SK-N-SH (cell line): ENCODE results near the gene PEX14. TPM values are rescaled to one million over a fixed set of nuclear protein-coding genes. Genes with fewer than 3 reads are reported as not detected.
"Not testable (repeated sequence)": the region's sequence is repeated elsewhere in the genome, so short reads cannot be mapped to it uniquely, and the experiment has no call there.

Source experiments
- CTCF ChIA-PET: fragments of 300-600, 350-600 bp; formaldehyde crosslinking; extraction: SDS; loops from one replicate; lab custom pipeline; 2021; lab: Yijun Ruan, JAX
- POLR2A ChIA-PET: fragments of 350-600 bp; sonication (Branson Sonifier 250); formaldehyde crosslinking; extraction: SDS; loops from one replicate; lab custom pipeline; 2020; ENCODE audit warnings: antibody characterized with exemption, inconsistent platforms; lab: Yijun Ruan, JAX
- DNase-seq: peaks from one replicate; pipeline ENCODE4 v3.0.0; 2012
- H2AFZ ChIP-seq: fragments of 200-600 bp; sonication (generic); 2 replicates; pipeline ENCODE4 v1.8.1; 2016; ENCODE audit warnings: antibody characterized with exemption, mild to moderate bottlenecking, low read depth
- H3F3A ChIP-seq: fragments of 200-600 bp; sonication (generic); replicated peaks from 2 replicates; pipeline ENCODE3; 2016; ENCODE audit warnings: antibody characterized with exemption, mild to moderate bottlenecking; ENCODE audit not compliant: insufficient read depth
- H3K27ac ChIP-seq, 2 experiments: fragments of 200-500 bp in 1 of 2; fragments of 200-600 bp in 1 of 2; sonication (Bioruptor generic) in 1 of 2; sonication (generic), shearing (Covaris generic) in 1 of 2; 2 replicates each; pipeline versions ENCODE4 v1.5.1 to v1.6.1; 2014 to 2016; ENCODE audit warnings: low read depth in 2 of 2, inconsistent platforms in 1 of 2, low read length in 1 of 2, mild to moderate bottlenecking in 1 of 2, mixed read lengths in 1 of 2
- H3K27me3 ChIP-seq: fragments of 200-600 bp; sonication (generic), shearing (Covaris generic); 2 replicates; pipeline ENCODE4 v1.6.1; 2016; ENCODE audit warnings: mixed run types; ENCODE audit not compliant: insufficient read depth
- H3K36me3 ChIP-seq, 2 experiments: fragments of 200-500 bp in 1 of 2; fragments of 200-600 bp in 1 of 2; sonication (Bioruptor generic) in 1 of 2; sonication (generic) in 1 of 2; replicated peaks in 1 of 2; 2 replicates each; pipeline versions ENCODE3 to v1.5.1; 2014 to 2016; ENCODE audit warnings: low read length in 1 of 2, mild to moderate bottlenecking in 1 of 2; ENCODE audit not compliant: insufficient read depth in 2 of 2, control insufficient read depth in 1 of 2
- H3K4me1 ChIP-seq, 2 experiments: fragments of 200-500 bp in 1 of 2; fragments of 200-600 bp in 1 of 2; sonication (Bioruptor generic) in 1 of 2; sonication (generic), shearing (Covaris generic) in 1 of 2; 2 replicates each; pipeline versions ENCODE4 v1.5.1 to v1.6.1; 2014 to 2016; ENCODE audit warnings: low read depth in 1 of 2, low read length in 1 of 2, mixed run types in 1 of 2; ENCODE audit not compliant: insufficient read depth in 2 of 2, control insufficient read depth in 1 of 2
- H3K4me2 ChIP-seq: fragments of 200-600 bp; sonication (generic), shearing (Covaris generic); 2 replicates; pipeline ENCODE4 v1.6.1; 2017; ENCODE audit warnings: mixed run types
- H3K4me3 ChIP-seq, 2 experiments: fragments of 200-500 bp in 1 of 2; fragments of 200-600 bp in 1 of 2; sonication (Bioruptor generic) in 1 of 2; sonication (generic), shearing (Covaris generic) in 1 of 2; 2 replicates each; pipeline versions ENCODE4 v1.5.1 to v1.8.1; 2014 to 2016; ENCODE audit warnings: low read depth in 2 of 2, inconsistent platforms in 1 of 2, low read length in 1 of 2, mild to moderate bottlenecking in 1 of 2, mixed read lengths in 1 of 2, moderate library complexity in 1 of 2
- H3K79me2 ChIP-seq: fragments of 200-600 bp; sonication (generic); 2 replicates; pipeline ENCODE4 v1.8.1; 2017; ENCODE audit warnings: mild to moderate bottlenecking; ENCODE audit not compliant: insufficient read depth
- H3K9ac ChIP-seq: fragments of 200-600 bp; sonication (generic); 2 replicates; pipeline ENCODE4 v1.6.1; 2017; ENCODE audit warnings: mixed run types
- H3K9me2 ChIP-seq: fragments of 200-600 bp; sonication (generic); 2 replicates; pipeline ENCODE4 v1.6.1; 2017; ENCODE audit warnings: mixed run types
- H3K9me3 ChIP-seq: fragments of 200-600 bp; sonication (generic); 2 replicates; pipeline ENCODE4 v1.6.1; 2017; ENCODE audit warnings: mixed run types, mild to moderate bottlenecking, moderate library complexity
- H4K20me1 ChIP-seq: fragments of 200-600 bp; sonication (generic); 2 replicates; pipeline ENCODE4 v1.6.1; 2017; ENCODE audit warnings: mild to moderate bottlenecking, mixed run types; ENCODE audit not compliant: insufficient read depth
- CHD2 ChIP-seq: fragments of 150-350 bp; IDR thresholded peaks from 2 replicates; pipeline ENCODE4 v1.6.1; 2018; ENCODE audit warnings: low read length; ENCODE audit not compliant: partially characterized antibody
- EP300 ChIP-seq, 2 experiments: IDR thresholded peaks; 2 replicates each; pipeline versions ENCODE4 v1.4.0 to v1.6.1; 2012; ENCODE audit warnings: borderline replicate concordance in 1 of 2, low read depth in 1 of 2, low read length in 1 of 2
- FOXJ3 ChIP-seq: sonication (generic); formaldehyde crosslinking; IDR thresholded peaks from 2 replicates; pipeline ENCODE4 v1.5.1; 2020; ENCODE audit warnings: mild to moderate bottlenecking, missing genetic modification reagents
- FOXM1 ChIP-seq: IDR thresholded peaks from 2 replicates; pipeline ENCODE4 v1.4.0; 2012; ENCODE audit warnings: low read depth, mild to moderate bottlenecking
- JUND ChIP-seq: IDR thresholded peaks from 2 replicates; pipeline ENCODE4 v1.4.0; 2012
- MEF2A ChIP-seq: IDR thresholded peaks from 2 replicates; pipeline ENCODE4 v1.4.0; 2012; ENCODE audit warnings: low read depth, borderline replicate concordance
- NRF1 ChIP-seq: IDR thresholded peaks from 2 replicates; pipeline ENCODE4 v1.6.1; 2012; ENCODE audit warnings: low read depth, mild to moderate bottlenecking, low read length
- POLR2AphosphoS5 ChIP-seq: IDR thresholded peaks from 2 replicates; pipeline ENCODE4 v1.6.1; 2012; ENCODE audit warnings: low read depth, low read length
- RAD21 ChIP-seq: IDR thresholded peaks from 2 replicates; pipeline ENCODE4 v1.6.1; 2012; ENCODE audit warnings: mild to moderate bottlenecking, low read length
- WGBS: methylation state at CpG from one replicate; pipeline ENCODE4 v1.1.6; 2017; ENCODE audit warnings: low lambda C conversion rate; 5-methylcytosine and 5-hydroxymethylcytosine counted together
- polyA plus RNA-seq, 3 experiments: library from polyadenylated mRNA; depleted of rRNA; stranded (reverse); fragments of >200 nt; gene quantifications; 2 replicates each; pipeline ENCODE4 v1.2.3, GENCODE V29; 2012
- TF ChIP-seq, protein P1 (sequence below): IDR thresholded peaks from 2 replicates; pipeline ENCODE4 v1.4.0; 2012; ENCODE audit warnings: low read depth, borderline replicate concordance
- TF ChIP-seq, protein P2 (sequence below): fragments of 150-350 bp; IDR thresholded peaks from 2 replicates; pipeline ENCODE4 v1.6.1; 2016; ENCODE audit warnings: mild to moderate bottlenecking, low read depth, low read length
- TF ChIP-seq, protein P3 (sequence below): fragments of 150-350 bp; IDR thresholded peaks from 2 replicates; pipeline ENCODE4 v1.6.1; 2017; ENCODE audit warnings: antibody characterized with exemption, low read length, low read depth, borderline replicate concordance

PEX14 gene
- polyA plus RNA-seq, 1 of the 3 experiments (the other 2 are of a cell fraction), result 36.2 TPM

DNA sequence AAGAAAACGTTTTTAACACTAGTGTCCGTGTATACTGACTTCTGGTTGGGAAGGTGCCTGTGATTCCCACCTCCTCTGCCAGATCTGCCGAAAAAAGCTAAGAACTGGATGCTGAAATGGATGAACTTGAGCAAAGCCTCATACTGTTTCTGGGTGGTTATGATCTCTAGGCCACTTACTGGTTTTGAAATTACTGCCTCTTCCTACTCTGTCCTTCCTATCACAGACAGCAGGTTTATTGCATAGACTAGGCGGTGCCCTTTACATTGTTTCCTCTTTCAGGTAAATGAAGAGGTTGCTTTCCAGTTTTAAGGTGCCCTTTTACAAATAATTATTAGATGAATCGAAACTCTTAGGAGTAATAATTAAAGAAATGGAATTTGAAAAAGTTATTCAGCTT lies 27.5 kb downstream of the PEX14 start:
- H3K4me2 ChIP-seq, result no peak overlapping the region
- CTCF ChIA-PET, result interaction anchor here (1.0 to 8.0 kb wide), 3 partner anchors 7 to 364 kb away, joined by 5 to 157 read pairs (median 5); no protein-coding TSS in a partner anchor
- no peak overlapping the region for H3K27ac ChIP-seq
- no peak overlapping the region for H3K9ac ChIP-seq
- H3K9me2 ChIP-seq, result no peaks in the 10 kb centered on the region
- H3K79me2 ChIP-seq, result peaks cover 59% of the 10 kb centered on the region
- H3K4me1 ChIP-seq, result peaks cover 0 to 5% of the 10 kb centered on the region in 2 experiments; a peak in 1 of 4 replicates
- H3K36me3 ChIP-seq, result peaks cover 0 to 1% of the 10 kb centered on the region in 2 experiments
- no peak for TF ChIP-seq FOXM1
- no peak for TF ChIP-seq MEF2A
- no peak for TF ChIP-seq NRF1
- TF ChIP-seq FOXJ3, result no peak
- TF ChIP-seq, protein P1, sequence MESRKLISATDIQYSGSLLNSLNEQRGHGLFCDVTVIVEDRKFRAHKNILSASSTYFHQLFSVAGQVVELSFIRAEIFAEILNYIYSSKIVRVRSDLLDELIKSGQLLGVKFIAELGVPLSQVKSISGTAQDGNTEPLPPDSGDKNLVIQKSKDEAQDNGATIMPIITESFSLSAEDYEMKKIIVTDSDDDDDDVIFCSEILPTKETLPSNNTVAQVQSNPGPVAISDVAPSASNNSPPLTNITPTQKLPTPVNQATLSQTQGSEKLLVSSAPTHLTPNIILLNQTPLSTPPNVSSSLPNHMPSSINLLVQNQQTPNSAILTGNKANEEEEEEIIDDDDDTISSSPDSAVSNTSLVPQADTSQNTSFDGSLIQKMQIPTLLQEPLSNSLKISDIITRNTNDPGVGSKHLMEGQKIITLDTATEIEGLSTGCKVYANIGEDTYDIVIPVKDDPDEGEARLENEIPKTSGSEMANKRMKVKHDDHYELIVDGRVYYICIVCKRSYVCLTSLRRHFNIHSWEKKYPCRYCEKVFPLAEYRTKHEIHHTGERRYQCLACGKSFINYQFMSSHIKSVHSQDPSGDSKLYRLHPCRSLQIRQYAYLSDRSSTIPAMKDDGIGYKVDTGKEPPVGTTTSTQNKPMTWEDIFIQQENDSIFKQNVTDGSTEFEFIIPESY, result no peak
- H3K4me3 ChIP-seq, result no peak overlapping the region
- H4K20me1 ChIP-seq, result peaks cover 2% of the 10 kb centered on the region; the same call in 1 of the 2 replicates
- H3F3A ChIP-seq, result no peaks in the 10 kb centered on the region
- no peaks in the 10 kb centered on the region for H3K9me3 ChIP-seq
- 83% methylated on average over 5 of the region's 5 CpGs for WGBS
- DNase-seq, result no peak
- no peak overlapping the region for H2AFZ ChIP-seq
- POLR2A ChIA-PET, result no interaction called here
- no peaks in the 10 kb centered on the region for H3K27me3 ChIP-seq

DNA sequence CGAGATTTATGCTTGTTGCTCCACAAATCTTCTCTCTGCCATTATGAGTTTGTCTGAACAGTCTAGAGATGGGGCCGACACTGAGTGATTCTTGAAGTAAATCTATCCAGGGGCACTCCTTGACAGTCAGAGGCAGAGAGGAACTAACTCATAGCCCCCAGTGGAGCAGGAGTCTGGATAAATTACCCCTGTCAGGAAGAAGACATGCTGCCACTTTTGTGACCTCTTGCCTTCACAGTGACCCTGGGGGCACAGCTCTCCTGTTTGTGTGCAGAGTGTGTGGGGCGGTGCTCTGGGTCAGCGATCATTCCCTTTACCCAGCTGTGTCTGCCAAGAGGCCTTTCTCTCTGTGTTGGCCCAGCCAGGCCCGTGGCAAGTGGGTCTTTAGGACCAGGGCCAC lies 29.5 kb downstream of the PEX14 start:
- H3K27ac ChIP-seq, result no peak overlapping the region
- H4K20me1 ChIP-seq, result peaks cover 3% of the 10 kb centered on the region; the same call in 1 of the 2 replicates
- no peaks in the 10 kb centered on the region for H3K36me3 ChIP-seq
- no peaks in the 10 kb centered on the region for H3K9me3 ChIP-seq
- TF ChIP-seq POLR2AphosphoS5, result no peak
- no peak for TF ChIP-seq EP300 (IDR thresholded peaks at IDR 0.05; ENCODE audit: borderline replicate concordance in 1 of 2, low read depth in 1 of 2, low read length in 1 of 2)
- TF ChIP-seq, protein P1, result no peak
- TF ChIP-seq, protein P2, sequence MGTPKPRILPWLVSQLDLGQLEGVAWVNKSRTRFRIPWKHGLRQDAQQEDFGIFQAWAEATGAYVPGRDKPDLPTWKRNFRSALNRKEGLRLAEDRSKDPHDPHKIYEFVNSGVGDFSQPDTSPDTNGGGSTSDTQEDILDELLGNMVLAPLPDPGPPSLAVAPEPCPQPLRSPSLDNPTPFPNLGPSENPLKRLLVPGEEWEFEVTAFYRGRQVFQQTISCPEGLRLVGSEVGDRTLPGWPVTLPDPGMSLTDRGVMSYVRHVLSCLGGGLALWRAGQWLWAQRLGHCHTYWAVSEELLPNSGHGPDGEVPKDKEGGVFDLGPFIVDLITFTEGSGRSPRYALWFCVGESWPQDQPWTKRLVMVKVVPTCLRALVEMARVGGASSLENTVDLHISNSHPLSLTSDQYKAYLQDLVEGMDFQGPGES, result no peak
- TF ChIP-seq NRF1, result no peak
- TF ChIP-seq, protein P3, sequence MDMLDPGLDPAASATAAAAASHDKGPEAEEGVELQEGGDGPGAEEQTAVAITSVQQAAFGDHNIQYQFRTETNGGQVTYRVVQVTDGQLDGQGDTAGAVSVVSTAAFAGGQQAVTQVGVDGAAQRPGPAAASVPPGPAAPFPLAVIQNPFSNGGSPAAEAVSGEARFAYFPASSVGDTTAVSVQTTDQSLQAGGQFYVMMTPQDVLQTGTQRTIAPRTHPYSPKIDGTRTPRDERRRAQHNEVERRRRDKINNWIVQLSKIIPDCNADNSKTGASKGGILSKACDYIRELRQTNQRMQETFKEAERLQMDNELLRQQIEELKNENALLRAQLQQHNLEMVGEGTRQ, result no peak
- no peak for TF ChIP-seq JUND
- no peak for TF ChIP-seq CHD2
- no peak for TF ChIP-seq RAD21
- TF ChIP-seq MEF2A, result no peak
- ChIA-PET POLR2A (no interaction called here), CTCF (interaction anchor here (1.0 to 8.0 kb wide), 5 partner anchors 9 to 438 kb away, joined by 3 to 157 read pairs (median 5); no protein-coding TSS in a partner anchor)
- no peaks in the 10 kb centered on the region for H3K27me3 ChIP-seq
- no peak for DNase-seq
- no peak overlapping the region for H3K4me3 ChIP-seq
- no peak overlapping the region for H3K9ac ChIP-seq
- no peak overlapping the region for H3K4me2 ChIP-seq
- peaks cover 65% of the 10 kb centered on the region for H3K79me2 ChIP-seq
- no peaks in the 10 kb centered on the region for H3K9me2 ChIP-seq
- H2AFZ ChIP-seq, result no peak overlapping the region
- WGBS, result 85% methylated on average over 5 of the region's 5 CpGs
- H3K4me1 ChIP-seq, result peaks cover 12 to 13% of the 10 kb centered on the region in 2 experiments
- no peaks in the 10 kb centered on the region for H3F3A ChIP-seq

DNA sequence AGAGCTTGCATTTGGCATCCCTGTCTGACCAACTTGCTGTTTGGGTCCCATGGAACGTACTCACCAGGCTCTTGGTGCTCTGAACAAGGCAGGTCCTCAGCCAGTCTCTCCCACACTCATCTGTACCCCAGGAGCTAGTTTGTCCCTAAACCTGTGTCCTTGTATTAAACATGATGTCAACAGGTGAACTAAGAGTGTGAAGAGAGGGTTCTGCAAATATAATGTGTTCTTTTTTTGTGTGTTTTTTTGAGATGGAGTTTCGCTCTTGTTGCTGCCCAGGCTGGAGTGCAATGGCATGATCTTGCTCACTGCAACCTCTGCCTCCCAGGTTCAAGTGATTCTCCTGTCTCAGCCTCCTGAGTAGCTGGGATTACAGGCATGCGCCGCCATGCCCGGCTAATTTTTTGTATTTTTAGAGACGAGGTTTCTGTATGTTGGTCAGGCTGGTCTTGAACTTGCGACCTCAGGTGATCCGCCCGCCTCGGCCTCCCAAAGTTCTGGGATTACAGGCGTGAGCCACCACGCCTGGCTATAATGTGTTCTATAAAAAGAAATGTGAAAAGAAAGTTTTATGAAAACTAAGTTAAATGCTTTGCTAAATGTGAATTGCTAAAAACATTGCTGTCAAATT lies 31.4 kb downstream of the PEX14 start:
- WGBS, result 92% methylated on average over 12 of the region's 12 CpGs
- H3K9me3 ChIP-seq, H4K20me1 ChIP-seq, H3K27me3 ChIP-seq, POLR2A ChIA-PET, DNase-seq, H2AFZ ChIP-seq, H3K27ac ChIP-seq, H3K4me2 ChIP-seq, H3K9ac ChIP-seq, H3K36me3 ChIP-seq, H3K4me3 ChIP-seq, H3K9me2 ChIP-seq: not testable (repeated sequence)
- Histone ChIP-seq H3K79me2 (peaks cover 63% of the 10 kb centered on the region), H3K4me1 (peaks cover 27 to 28% of the 10 kb centered on the region in 2 experiments), H3F3A (peaks cover 19% of the 10 kb centered on the region)
- CTCF ChIA-PET, result interaction anchor here (0.6 to 8.0 kb wide), 16 partner anchors 11 to 532 kb away, joined by 3 to 157 read pairs (median 5); partner anchors contain the start of gene CENPS
